Activated T-helper 1 cell treated with anti-CD3 and anti-CD28 coated beads, Interleukin-2, amount 50 U/mL, for 16 hours (primary cell): ENCODE measurements around the gene IL6.
"Not testable (repeated sequence)": the region's sequence is repeated elsewhere in the genome, so short reads cannot be mapped to it uniquely, and the experiment has no call there.

Source experiments
- DNase-seq, 2 donors: peaks; one replicate each; pipeline ENCODE4 v3.0.0-alpha.2; 2020; ENCODE audit warnings: low read depth in 1 of 2, low spot score in 1 of 2

The IL6 gene

DNA sequence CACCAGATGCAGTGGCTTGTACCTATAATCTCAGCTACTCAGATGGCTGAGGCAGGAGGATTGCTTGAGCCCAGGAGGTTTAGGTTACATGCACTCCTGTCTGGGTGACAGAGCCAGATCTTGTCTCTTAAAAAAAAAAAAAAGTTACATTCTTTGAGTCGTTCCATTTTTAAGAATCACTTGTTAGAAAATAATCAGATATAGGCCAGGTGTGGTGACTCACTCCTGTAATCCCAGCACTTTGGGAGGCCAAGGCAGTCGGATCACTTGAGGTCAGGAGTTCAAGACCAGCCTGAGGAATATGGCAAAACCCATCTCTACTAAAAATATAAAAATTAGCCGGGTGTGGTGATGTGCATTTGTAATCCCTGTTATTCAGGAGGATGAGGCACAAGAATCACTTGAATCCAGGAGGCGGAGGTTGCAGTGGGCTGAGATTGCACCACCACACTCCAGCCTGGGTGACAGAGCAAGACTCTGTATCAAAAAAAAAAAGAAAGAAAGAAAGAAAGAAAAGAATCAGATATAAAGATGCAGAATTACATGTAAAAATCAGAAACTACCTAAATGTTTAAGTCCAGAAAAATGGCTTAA, 52.8 kb downstream of the IL6 start:
- DNase-seq = not testable (repeated sequence)

DNA sequence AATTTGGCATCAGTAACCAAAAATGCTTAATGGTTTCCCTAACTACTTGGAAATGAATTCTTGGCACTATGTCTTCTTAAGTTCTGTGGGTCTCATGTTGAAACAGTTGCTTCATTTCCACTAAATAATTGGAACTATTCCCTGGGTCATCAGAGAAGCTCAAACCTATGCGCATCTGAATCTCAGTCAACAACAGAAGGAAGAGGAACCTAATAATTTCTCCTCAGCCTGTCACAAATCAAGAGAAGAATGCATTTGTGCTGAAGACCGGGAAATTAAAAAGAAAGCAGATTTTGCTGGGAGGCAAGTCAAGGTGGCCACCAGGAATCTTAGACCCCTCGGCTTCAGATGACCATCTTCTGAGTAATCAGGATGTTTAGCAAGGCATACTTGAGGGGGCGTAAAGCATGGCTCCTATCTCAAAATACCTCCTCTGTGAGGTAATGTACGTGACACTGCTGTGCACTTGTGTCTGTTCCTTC, 54.3 kb downstream of the IL6 start:
- DNase-seq = no peak
